SK-N-SH treated with all-trans-retinoic acid at 6 μM for 48 hours (cell line): ENCODE measurements around the gene GAA.

Experiments
- GLIS3 ChIP-seq: fragments of 250-450 bp; sonication (Bioruptor Pico); IDR thresholded peaks from 2 replicates; pipeline ENCODE4 v1.5.0; 2020; ENCODE audit warnings: mild to moderate bottlenecking, moderate library complexity
- ISL1 ChIP-seq: fragments of 250-450 bp; sonication (Bioruptor Pico); IDR thresholded peaks from 2 replicates; pipeline ENCODE4 v2.1.2; 2022; ENCODE audit warnings: mild to moderate bottlenecking, moderate library complexity
- OSR1 ChIP-seq: fragments of 250-450 bp; sonication (Bioruptor Pico); IDR thresholded peaks from 2 replicates; pipeline ENCODE4 v1.8.0; 2022; ENCODE audit warnings: moderate library complexity, mild to moderate bottlenecking, inconsistent platforms
- PATZ1 ChIP-seq: fragments of 250-450 bp; sonication (Bioruptor Pico); IDR thresholded peaks from 2 replicates; pipeline ENCODE4 v1.8.0; 2020; ENCODE audit warnings: mild to moderate bottlenecking, moderate library complexity, borderline replicate concordance
- RARB ChIP-seq: fragments of 250-450 bp; sonication (Bioruptor Pico); IDR thresholded peaks from 2 replicates; pipeline ENCODE4 v1.8.0; 2021; ENCODE audit warnings: mild to moderate bottlenecking, moderate library complexity
- TCF4 ChIP-seq: fragments of 250-450 bp; sonication (Bioruptor Pico); IDR thresholded peaks from 2 replicates; pipeline ENCODE4 v1.8.0; 2021; ENCODE audit warnings: mild to moderate bottlenecking, moderate library complexity, borderline replicate concordance
- TOX ChIP-seq: fragments of 250-450 bp; sonication (Bioruptor Pico); IDR thresholded peaks from 2 replicates; pipeline ENCODE4 v1.8.0; 2021; ENCODE audit warnings: mild to moderate bottlenecking, moderate library complexity, borderline replicate concordance
- TSHZ2 ChIP-seq: fragments of 250-450 bp; sonication (Bioruptor Pico); IDR thresholded peaks from 2 replicates; pipeline ENCODE4 v1.5.0; 2020; ENCODE audit warnings: mild to moderate bottlenecking, moderate library complexity
- ZFP3 ChIP-seq: fragments of 250-450 bp; sonication (Bioruptor Pico); IDR thresholded peaks from 2 replicates; pipeline ENCODE4 v1.5.0; 2020; ENCODE audit warnings: mild to moderate bottlenecking, moderate library complexity
- ZNF70 ChIP-seq: fragments of 450-650 bp; formaldehyde crosslinking; IDR thresholded peaks from 2 replicates; pipeline ENCODE4 v1.5.0; 2020; ENCODE audit warnings: mild to moderate bottlenecking, moderate library complexity
- ZNF8 ChIP-seq: fragments of 450-650 bp; formaldehyde crosslinking; IDR thresholded peaks from 2 replicates; pipeline ENCODE4 v1.5.0; 2020; ENCODE audit warnings: mild to moderate bottlenecking, moderate library complexity

GRCh38 chr17:80154166-80154565 lies 52.8 kb downstream of the GAA start:
- TF ChIP-seq ZNF70 (CRISPR knock-in tag) (no peak), TCF4 (no peak), TSHZ2 (no peak), PATZ1 (CRISPR knock-in tag) (no peak), TOX (CRISPR knock-in tag) (no peak), RARB (no peak), GLIS3 (CRISPR knock-in tag) (no peak), ZFP3 (CRISPR knock-in tag) (no peak), OSR1 (CRISPR knock-in tag) (no peak), ISL1 (CRISPR knock-in tag) (no peak), ZNF8 (CRISPR knock-in tag) (no peak)
